HG03025 (cell line): ENCODE results near the gene MAP7D2.

ENCODE experiments used
- ATAC-seq: cut with Tn5 transposase; IDR thresholded peaks from one replicate; pipeline ENCODE4 v1.9.1; 2021; ENCODE audit warnings: mild to moderate bottlenecking, moderate library complexity; ENCODE audit not compliant: unreplicated experiment, low FRiP score

MAP7D2 gene

GRCh38 chrX:20116087-20116576 lies 575 bp downstream of the MAP7D2 start:
- no peak for ATAC-seq

DNA sequence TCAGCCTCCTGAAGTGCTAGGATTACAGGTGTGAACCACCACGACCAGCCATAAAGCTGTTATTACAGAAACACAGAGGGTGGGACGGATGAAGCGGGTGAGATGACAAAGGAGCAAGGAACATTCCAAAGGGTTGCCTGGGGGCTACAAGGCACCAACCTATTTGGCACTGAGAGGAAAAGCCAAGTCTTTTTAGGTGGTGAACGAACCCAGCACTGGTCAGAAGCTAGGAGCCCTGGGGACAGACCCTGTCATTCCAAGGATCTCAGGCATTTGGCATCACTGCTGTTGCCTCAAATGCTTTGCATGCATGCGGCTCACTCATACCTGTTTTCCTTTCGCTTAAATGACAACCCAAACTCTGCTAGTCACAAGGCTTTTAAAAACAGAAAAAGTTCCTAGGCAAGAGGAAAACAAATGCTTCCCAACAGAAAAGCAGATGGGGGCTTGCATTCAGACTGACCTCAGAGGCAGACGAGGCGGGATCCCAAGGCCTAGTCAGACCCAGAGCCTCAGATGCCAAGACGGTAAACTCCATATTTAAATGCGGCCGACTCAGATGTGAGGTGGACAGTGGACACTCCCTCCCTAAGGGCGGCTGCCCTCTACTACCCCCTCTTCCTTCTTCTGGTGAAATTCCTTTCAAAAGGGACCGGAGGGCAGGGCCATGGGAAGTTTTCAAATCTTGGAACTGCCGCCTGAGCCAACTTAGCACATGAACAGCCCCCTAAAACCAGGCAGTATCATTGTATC lies 4.5 kb downstream of the MAP7D2 start:
- no peak for ATAC-seq

DNA sequence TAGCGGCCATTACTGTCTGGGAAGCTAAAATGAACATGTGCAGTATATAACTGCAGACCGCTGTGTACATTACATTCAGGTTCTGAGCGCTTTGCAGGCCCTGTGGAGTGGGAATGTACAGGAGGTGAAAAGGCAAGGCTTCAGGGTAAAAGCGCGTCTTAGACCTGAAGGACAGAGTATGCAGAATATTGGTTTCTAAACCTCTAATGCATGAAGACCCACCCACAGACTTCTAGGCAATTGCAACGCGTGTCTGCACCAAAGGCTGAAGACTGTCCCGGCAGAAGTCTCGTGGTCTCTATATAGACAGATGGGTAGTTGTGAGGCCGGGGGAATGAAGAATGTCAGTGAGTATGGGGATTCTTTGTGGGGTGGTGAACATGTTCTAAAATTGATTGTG lies 5.4 kb downstream of the MAP7D2 start:
- ATAC-seq, result no peak

GRCh38 chrX:20101934-20102581 lies 14.6 kb downstream of the MAP7D2 start:
- ATAC-seq, result no peak

GRCh38 chrX:20091499-20091898 lies 25.2 kb downstream of the MAP7D2 start:
- ATAC-seq, result no peak

DNA sequence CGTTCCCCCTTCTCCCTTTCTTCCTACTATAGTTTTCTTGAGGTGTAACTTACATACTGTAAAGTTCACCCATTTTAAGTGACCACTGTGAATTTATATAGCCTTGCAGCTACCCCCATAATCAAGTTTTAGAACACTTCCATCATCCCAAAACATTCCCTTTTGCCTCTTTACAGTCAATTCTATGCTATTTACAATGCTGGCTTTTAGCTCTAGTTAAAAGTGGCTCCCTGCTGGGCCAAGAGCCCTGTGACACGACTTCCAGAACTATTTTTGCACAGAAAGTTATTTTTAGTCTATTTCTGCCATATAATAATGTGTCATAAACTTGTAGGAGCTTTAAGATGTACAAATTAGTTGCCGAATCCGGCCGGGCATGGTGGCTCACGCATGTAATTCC lies 26.9 kb downstream of the MAP7D2 start:
- ATAC-seq, result no peak

DNA sequence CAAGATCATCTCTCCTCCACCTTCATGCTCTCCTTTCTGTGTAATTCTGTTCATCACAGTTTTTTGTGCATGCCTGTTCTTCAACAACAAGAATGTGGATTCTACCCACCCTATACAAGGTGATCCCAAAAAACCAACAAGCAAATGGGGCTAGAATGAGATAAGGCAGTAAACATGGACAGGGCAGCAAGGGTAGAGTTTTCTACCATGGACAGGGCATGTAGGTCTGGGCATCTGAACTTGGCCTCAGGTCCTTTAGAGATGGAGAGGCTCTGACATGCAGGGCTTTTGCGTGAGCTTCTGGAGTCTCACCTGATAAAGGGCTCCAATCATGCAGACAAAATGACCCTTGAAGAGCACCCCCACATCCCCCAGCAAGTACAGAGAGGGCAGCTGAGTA lies 36.4 kb downstream of the MAP7D2 start:
- no peak for ATAC-seq

GRCh38 chrX:20071511-20072079 lies 45.1 kb downstream of the MAP7D2 start:
- ATAC-seq, result no peak

- ATAC-seq, result no peak
These were observed 48.8 kb downstream of the MAP7D2 start for GRCh38 chrX:20067709-20068561.

- ATAC-seq, result no peak
These were observed 49.6 kb downstream of the MAP7D2 start for GRCh38 chrX:20066968-20067708.

DNA sequence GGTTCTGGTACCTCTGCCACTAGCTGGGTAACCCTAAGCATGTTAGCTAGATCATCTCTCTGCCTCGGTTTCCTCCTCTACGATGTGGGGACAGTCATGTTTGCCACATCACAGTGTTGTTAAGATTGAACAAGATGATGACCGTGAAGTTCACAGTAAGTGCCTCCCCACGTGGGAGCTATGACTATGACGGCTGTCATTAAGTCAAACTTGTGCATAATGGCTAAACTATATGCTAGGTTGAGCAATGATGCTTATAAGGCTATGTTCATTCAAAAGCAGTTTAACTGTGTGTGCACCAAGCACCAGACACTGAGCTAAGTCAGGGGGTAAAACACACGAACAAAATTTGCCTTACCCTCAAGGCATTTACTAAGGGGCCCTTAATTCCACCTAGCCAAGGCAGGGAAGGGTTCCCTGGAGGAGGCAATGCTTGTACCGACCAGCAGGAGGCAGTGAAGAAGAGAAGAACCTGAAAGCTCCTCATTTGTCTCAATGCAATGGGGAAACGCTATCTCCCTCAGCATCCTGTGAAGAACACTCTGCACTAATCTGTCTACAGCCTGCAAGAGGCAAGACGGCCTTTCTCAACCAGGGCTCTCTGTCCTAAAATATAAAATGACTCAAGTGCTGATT lies 52.9 kb downstream of the MAP7D2 start:
- ATAC-seq, result no peak

- ATAC-seq, result no peak
These were observed 53.6 kb downstream of the MAP7D2 start for GRCh38 chrX:20063153-20063552.

GRCh38 chrX:20061855-20062254 lies 54.9 kb downstream of the MAP7D2 start:
- no peak for ATAC-seq

DNA sequence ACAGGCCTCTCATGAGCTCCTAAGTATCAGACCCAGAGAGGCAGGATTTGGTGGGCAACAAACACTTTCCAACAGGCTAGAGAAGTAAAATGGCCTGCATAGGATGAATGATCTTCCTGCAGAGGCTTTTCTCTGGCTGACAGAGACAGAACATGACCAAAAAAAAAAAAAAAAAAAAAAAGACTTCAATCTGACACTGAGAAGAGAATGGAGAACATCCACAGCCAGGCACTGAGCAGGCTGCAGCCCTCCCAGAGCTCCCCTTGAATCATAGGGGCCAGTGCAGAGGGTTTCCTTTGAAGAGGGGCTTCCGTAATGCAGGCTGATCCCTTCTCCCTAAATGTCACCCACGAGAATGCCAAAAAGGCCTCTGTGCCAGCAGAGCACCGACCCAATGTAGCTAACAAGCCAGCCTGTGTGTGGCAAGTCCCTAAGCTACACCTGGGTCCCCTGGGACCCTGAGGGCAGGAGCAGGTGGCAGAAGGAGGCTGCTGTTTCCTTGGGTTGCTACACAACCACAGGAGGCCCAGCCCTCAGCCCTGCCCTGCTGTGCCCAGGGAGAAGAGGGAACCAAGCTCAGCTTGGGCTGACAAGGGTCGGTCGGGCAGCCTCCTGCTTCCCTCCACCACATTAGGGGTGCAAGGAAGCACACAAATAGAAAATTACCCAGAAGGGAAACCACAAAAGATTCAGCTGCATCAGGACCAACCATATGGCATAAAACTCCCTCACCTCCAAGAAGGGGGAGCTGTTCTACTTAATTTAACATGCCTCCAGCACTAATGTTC lies 55.6 kb downstream of the MAP7D2 start:
- peak; percentile 53 for ATAC-seq

DNA sequence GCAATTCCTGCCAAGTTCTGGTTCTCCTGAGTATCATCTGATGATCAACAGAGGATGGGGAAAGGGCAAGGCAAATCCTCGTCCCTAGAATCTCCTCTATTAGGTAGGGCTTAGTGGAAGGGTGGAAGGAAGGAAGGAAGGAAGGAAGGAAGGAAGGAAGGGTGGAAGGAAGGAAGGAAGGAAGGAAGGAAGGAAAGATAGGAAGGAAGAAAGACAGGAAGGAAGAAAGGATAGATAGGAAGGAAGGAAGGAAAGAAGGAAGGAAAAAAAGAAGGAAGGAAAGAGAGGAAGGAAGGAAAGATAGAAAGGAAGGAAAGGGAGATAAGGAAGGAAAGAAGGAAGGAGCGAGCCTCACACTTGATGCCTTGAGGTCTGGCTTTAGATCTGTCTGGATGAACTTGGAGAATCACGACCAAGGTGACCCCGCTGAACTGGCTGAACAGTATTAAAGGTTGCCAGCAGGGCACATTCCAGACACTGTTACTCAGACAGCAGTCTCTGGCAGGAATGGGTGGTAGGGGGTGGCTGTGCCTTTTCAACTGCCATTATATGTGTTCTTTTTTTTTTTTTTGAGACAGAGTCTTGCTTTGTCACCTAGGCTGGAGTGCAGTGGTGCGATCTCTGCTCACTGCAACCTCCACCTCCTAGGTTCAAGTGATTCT lies 57.1 kb downstream of the MAP7D2 start:
- ATAC-seq, result no peak

- ATAC-seq, result no peak
These were observed 59.2 kb downstream of the MAP7D2 start for GRCh38 chrX:20057479-20057878.

- ATAC-seq, result no peak
These were observed 60.0 kb downstream of the MAP7D2 start for GRCh38 chrX:20056704-20057103.

GRCh38 chrX:20053537-20053936 lies 63.2 kb downstream of the MAP7D2 start:
- no peak for ATAC-seq
